Effector CD8-positive, alpha-beta T cell (primary cell): ENCODE data around the gene ATP9B.

Experiments
- DNase-seq: peaks from one replicate; lab custom pipeline; 2025; lab: John Stamatoyannopoulos, UW

Gene ATP9B

GRCh38 chr18:79413025-79413424 lies 343.8 kb downstream of the ATP9B start:
- DNase-seq = no peak

DNA sequence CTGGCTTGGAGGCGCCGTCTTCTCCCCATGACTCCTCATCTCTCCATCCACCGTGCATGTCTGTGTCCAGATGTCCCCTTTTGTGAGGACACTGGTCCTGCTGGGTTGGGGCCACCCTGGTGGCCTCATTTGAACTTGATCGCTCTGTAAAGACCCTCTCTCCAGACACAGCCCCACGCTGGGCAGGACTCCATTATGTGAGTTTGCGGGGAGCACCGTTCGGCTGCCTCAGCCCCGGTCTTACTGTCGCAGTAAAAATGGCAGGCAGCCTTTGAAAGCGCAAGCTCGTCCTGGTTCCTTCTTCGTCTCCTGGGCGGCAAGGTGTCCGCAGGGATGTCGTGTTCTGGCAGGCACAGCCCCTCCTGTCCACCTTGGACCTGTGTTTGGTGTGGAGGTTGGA lies 344.2 kb downstream of the ATP9B start:
- DNase-seq = no peak

DNA sequence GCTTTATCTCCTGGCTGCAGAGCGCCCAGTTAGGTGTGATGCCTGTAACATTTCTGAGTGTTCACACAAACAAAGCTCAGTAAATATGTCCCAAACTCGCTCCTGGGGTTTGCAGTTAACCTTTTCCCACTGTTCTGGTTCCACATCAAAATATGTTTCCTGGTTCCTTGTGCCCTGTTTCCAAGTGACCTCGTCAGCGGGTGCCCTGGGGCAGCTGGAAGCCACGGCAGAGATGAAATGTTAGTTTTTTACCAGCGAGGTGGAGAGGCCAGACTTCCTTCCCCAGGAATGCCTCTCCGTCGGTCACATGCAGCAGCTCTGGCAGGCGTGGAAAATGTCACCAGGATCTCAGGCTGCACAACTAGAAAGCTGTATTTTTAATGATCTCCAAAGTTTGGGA lies 344.7 kb downstream of the ATP9B start:
- no peak for DNase-seq

DNA sequence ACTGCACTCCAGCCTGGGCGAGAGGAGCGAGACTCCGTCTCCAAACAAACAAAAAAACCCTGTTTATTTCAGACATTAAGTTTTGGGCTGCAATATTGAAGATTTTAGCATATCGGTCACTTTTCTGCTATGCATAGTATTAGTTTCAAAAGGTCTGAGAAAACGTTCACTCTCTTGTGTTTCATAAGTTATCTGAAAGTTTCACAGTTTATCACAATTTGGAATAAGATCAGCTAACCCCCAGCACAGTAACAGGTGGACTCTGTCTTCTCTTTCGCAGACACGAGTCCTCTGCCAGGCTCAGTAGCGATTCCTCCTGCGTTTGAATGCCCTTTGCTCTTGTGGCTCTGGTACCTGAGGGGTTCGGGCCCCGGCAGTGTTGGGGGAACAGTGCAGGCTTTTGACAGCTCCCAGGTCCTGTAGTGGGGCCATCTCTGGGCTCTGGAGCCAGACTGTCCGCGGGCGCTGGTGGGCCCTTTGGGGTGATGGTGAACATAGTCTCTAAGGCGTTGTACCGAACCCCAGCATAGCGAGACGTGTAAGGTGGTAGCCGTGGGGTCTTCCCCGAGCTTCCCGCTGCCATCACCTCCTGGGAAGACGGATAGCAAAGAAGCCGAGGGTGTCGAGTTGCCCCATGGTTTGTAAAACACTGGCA lies 347.0 kb downstream of the ATP9B start:
- DNase-seq = no peak

GRCh38 chr18:79416677-79417052 lies 347.5 kb downstream of the ATP9B start:
- DNase-seq = no peak

- no peak for DNase-seq
Observed at GRCh38 chr18:79418236-79418635, 349.0 kb downstream of the ATP9B start.

- DNase-seq = no peak
Observed at GRCh38 chr18:79418642-79419041, 349.4 kb downstream of the ATP9B start.

DNA sequence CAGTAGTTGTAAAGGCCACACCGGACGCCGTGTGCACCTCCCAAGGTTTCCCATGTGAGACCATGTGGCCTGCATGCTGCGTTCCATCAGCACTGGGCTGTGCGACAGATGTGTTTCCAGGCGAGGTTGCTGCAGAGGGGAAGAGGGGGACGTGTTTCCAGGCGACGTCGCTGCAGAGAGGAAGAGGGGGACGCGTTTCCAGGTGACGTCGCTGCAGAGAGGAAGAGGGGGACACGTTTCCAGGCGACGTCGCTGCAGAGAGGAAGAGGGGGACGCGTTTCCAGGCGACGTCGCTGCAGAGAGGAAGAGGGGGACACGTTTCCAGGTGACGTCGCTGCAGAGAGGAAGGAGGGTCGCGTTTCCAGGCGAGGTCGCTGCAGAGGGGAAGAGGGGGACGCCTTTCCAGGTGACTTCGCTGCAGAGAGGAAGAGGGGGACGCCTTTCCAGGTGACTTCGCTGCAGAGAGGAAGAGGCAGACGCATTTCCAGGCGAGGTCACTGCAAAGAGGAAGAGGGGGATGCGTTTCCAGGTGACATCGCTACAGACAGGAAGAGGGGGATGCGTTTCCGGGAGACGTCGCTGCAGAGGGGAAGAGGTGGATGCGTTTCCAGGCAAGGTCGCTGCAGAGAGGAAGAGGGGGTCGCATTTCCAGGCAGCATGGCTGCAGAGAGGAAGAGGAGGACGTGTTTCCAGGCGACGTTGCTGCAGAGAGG lies 351.0 kb downstream of the ATP9B start:
- DNase-seq = no peak

- DNase-seq = no peak
Observed at GRCh38 chr18:79421275-79421857, 352.2 kb downstream of the ATP9B start.

DNA sequence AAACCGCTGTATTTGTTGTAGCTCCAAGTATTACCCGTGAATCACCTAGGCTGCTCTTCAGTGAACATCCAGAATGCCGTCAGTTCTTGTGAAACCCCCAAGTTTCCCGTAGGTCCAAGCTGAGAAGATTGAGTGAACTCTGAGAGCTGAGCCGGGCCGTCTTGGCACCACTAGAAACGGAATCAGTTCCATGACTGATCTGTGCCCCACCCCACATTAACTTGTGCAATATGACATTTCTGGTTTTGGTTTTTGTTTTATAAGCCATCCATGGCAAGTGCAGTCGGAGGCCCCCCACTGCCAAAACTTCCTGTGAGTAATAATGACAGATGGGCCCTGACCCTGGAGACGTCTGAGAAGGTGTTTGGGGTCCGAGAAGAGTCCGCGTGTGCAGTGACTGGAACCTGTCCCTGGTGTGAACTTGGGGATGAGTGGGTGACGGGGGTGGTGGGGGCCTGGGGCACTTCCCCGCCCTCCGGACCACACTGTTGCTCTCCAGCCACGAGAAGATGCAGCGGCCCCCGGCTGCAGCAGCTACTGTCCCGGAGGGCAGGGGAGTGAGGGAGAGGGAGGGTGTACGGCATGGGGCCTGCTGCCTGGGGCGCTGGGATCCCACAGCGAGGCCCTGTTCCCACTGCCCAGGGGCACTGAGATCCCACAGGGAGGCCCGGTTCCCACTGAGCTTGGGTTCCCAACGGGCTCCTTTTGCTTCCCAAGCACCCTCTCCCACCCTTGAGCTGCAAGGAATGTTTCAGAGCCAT lies 353.0 kb downstream of the ATP9B start:
- DNase-seq = no peak

- no peak for DNase-seq
Observed at GRCh38 chr18:79422783-79423165, 353.6 kb downstream of the ATP9B start.

- no peak for DNase-seq
Observed at GRCh38 chr18:79423211-79424007, 354.2 kb downstream of the ATP9B start.

GRCh38 chr18:79424008-79424565 lies 354.9 kb downstream of the ATP9B start:
- no peak for DNase-seq

DNA sequence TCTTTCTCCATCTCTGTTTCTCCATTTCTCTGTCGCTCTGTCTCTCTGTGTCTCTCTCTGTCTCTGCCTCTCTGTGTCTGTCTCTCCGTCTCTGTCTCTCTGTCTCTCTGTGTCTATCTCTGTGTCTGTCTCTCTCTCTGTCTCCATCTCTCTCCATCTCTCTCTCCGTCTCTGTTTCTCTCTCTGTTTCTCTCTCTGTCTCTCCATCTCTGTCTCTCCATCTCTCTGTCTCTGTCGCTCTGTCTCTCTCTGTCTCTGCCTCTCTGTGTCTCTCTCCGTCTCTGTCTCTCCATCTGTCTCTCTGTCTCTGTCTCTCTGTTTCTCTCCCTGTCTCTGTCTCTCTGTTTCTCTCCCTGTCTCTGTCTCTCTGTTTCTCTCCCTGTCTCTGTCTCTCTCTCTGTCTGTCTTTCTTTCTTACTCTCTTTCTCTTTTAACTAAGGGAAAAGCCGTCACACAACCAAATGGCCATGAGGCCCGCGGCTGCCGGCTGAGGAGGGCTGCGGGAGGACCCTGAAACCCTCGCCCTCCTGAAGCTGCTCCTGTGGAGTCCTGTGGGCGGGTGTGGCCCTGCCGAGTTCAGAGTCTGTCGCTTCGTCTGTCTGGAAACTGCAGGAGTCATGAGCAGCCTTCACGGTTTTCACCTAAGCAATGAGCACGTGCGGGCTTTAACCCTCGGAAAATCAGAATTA lies 355.8 kb downstream of the ATP9B start:
- DNase-seq = no peak

DNA sequence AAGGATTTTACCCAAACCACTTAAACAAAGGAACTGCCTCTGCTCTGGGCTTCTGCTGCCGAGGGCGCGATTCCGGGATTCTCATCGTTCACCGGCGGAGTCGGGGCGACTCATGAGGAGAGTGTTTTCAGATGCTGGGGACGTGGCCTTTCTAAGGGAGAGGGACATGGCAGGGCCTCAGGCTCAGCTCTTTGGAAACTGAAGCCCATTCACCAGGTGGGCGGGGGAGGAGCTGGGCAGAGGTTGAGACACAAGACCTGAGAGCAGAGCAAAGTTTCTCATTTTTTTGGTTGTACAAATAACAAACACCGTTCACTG lies 356.3 kb downstream of the ATP9B start:
- no peak for DNase-seq

GRCh38 chr18:79426376-79427300 lies 357.4 kb downstream of the ATP9B start:
- no peak for DNase-seq

- DNase-seq = no peak
Observed at GRCh38 chr18:79427368-79428225, 358.4 kb downstream of the ATP9B start.
